GM21529 (cell line): ENCODE results near the gene NPAS3.

ENCODE experiments used
- ATAC-seq: cut with Tn5 transposase; IDR thresholded peaks from one replicate; pipeline ENCODE4 v1.9.1; 2021; ENCODE audit not compliant: unreplicated experiment

Gene NPAS3

GRCh38 chr14:33689680-33690079 is 751.0 kb downstream of the NPAS3 start:
- ATAC-seq = no peak

- ATAC-seq = no peak
Observed at GRCh38 chr14:33691907-33692306, 753.2 kb downstream of the NPAS3 start.

DNA sequence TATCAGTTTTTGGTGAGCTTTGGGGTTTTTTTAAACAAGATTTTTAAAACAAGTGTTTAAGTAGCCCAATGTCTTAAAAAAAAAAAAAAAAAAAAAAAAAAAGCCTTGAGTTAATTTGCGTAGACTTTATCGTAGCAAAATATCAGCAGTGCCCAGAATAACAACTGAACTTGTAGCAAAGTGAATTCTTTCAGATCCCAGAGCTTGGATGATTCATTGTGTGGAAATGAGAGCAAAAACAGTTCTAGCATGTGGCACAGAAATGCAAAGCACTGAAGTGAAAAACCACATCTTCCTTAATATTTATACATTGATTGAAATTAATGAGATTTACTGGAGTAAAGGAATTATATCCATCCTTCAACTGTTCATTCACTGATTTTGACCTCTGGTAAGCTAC is 754.1 kb downstream of the NPAS3 start:
- no peak for ATAC-seq

DNA sequence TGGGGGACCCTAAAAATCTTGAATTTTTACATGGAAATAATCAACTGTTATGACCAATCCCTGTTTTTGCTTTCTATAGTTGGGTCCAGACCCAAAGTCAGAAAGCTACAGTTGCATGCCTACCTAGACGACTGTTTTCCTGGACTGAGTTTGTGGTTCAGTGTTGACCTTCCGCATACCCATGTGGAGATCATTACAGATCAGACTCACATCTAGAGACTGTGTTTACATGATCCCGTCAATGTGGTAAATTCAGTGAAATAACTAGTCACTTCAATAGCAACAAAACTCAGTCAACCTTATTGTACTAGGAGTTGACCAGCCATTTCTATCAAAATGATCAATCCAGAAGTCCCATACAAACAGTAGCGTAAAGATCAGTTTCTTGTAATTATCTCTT is 754.6 kb downstream of the NPAS3 start:
- ATAC-seq = no peak

GRCh38 chr14:33696165-33696564 is 757.5 kb downstream of the NPAS3 start:
- ATAC-seq = no peak

GRCh38 chr14:33699300-33699983 is 760.8 kb downstream of the NPAS3 start:
- no peak for ATAC-seq

DNA sequence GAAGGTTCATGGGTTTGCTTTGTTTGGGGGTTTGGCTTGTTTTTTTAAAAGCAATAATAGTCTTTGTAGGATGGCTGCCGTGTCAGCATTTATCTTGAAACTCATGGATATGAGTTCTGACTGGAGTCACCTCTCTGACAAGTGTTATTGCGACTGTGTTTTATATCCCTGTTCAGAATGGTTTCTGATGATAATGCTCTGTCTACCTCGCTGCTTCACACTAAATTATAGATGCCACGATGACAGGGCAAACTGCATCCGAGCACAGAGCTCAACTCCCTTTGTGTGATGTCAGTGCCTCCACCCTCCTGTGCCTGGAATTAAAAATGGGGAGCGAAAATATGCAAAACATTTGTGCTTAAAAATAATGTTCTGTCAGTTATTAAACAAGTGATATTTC is 761.4 kb downstream of the NPAS3 start:
- ATAC-seq = no peak

GRCh38 chr14:33702293-33702692 is 763.6 kb downstream of the NPAS3 start:
- no peak for ATAC-seq

GRCh38 chr14:33704481-33704880 is 765.8 kb downstream of the NPAS3 start:
- ATAC-seq = no peak

DNA sequence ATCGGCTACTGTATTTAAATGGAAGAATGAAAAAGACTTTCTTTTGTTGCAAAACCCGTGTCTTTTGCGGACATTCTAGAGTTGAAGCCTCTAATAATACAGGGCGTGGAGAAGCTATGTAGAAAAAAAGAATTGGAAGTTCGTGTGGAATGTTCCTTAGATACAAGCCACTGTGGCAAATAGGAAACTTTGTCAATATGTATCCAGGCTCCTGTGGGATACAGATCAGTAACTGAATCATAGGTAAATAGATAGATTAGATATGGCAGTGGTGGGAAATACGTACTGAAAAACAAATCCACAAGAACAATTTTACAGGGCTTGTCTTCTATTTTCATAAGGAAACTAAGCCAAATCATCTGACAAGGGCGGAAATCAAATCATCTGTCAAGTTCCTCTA is 766.8 kb downstream of the NPAS3 start:
- no peak for ATAC-seq

DNA sequence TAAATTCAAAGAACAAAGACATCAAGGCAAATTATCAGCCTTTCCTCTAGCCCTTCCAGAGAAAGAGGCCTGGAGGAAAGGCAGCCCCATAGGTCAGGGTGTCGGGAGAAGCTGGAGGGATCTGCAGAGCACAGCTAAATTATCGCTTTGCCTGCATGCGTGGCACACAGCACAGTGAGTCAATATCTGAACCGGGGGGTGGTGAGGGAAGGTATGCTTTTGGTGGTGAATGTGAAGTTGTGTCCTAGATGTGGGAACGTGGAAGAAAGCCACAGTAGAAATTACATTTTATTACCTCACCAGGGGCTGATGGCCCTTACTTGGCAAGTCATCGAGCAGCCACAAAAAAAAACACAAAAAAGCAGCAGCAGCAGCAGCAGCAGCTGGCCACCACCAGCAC is 769.0 kb downstream of the NPAS3 start:
- ATAC-seq = no peak

DNA sequence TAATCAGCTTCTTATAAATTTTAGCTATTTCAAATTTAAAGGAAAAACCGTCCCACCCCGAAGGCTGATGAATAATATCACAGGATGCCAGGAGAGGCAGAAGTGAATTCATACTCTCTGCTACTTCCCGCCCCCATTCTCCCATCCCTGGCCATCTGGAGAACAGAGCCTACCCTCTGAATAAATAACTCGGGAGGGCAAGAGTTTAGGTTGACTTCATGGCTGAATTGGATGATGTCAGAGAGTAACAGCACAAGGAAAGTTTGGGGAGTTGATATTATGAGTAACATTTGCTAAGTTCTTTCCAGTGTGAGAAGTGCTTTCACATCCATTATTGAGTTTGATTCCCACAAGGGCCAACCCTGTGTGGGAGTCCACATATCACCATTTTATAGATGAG is 770.6 kb downstream of the NPAS3 start:
- no peak for ATAC-seq

DNA sequence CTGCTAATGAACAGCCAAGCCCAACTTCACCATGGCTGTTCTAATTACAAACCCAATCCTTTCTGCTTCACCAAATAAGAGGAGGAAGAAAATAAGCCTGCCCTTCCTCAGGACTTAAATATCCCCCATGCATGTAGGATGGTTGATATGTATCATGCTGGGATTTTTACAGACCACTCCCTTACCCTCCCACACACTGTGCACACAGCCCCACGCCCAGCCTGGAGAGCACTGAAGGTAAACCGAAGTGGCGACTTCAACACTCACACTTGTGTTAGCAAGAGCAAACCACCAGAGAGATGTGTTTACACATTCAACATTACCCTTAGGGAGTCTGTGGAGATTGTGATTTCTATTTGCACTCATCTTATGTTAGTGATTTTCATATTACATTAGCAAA is 771.0 kb downstream of the NPAS3 start:
- ATAC-seq = no peak

GRCh38 chr14:33710273-33710672 is 771.6 kb downstream of the NPAS3 start:
- ATAC-seq = no peak

DNA sequence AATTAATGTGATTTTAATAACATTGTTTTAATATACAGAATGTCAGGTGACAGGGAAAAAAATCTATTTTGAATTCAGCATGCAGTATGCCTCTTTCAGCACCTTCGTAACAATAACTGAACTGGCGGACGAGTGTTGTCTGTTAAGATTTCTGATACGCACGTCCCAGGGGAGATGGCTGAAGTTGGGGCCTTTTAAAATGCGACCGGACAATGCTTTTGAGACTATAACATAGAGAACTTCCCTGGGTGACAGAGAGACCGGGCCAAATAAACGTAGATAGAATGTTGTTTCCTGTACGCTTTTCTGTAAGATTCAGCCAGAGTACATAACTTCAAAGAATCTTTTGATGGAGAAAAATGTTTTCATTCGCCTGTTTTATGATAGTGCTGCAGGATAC is 772.5 kb downstream of the NPAS3 start:
- ATAC-seq = no peak

- no peak for ATAC-seq
Observed at GRCh38 chr14:33711811-33712216, 773.1 kb downstream of the NPAS3 start.

- ATAC-seq = no peak
Observed at GRCh38 chr14:33714527-33715226, 776.0 kb downstream of the NPAS3 start.

GRCh38 chr14:33715227-33715528 is 776.5 kb downstream of the NPAS3 start:
- no peak for ATAC-seq

GRCh38 chr14:33716921-33717320 is 778.2 kb downstream of the NPAS3 start:
- ATAC-seq = no peak

DNA sequence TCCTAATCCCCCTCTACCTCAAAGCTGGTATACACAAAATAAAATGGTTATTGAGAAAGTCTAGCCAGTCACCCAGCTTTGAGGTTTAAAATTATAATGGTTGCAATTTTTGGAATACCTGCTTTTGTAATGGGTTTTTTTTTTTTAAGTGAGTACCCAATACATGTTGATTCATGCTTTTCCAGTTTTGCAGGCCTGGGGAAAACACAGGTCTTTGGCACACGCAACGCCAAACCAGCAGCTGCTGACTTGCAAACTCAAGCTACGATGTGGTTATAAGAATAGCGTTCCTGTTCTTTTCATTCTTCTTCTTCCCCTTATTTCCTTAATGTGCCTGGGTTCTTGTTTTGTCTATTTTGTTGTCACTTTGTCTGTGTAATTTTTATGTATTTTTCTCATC is 779.2 kb downstream of the NPAS3 start:
- no peak for ATAC-seq

- ATAC-seq = no peak
Observed at GRCh38 chr14:33720284-33720787, 781.7 kb downstream of the NPAS3 start.

DNA sequence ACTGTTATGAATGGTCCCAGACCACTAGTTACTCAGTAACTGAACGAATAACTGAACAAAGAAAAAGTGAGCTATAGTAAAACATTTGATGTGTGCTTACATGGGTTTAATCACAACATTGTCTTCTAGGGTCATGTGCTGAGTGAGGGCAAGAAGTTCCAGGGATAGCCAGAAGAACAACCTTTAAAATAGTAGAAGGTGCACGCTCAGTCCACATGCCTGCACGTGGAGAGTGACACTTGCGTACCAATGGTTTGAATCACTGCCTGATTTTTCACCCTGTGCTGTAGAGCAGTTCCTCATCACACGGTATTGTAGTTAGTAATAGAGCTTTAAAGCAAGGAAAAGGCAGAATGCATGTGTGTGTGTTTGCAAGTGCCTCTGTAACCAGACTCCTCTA is 788.0 kb downstream of the NPAS3 start:
- ATAC-seq = no peak

DNA sequence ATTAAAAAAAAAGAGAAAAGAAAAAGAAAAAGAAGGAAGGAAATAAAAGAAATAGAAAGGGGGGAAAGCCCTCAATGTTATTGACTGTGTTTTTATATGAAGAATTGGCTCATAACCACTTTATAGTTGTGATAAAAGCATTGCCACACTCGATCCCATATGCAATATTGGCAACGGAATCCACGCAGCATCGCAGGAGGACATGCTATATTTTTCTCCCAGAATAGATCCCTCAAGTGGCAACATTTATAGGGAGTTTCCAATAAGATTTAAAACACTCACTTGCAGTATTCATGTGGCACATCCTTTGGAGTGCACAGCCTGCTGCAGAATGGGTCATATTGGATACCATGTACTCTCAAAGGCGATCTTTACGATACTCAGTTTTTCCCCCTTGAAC is 788.9 kb downstream of the NPAS3 start:
- no peak for ATAC-seq
